ENCODE data around the gene ZG16.
"Not testable (repeated sequence)": the region's sequence is repeated elsewhere in the genome, so short reads cannot be mapped to it uniquely, and the experiment has no call there.

The ZG16 gene

GRCh38 chr16:29747947-29748759 is 29.9 kb upstream of the ZG16 start:
- DNase-seq (ENCODE audit: low read depth in 2 of 2, low spot score in 1 of 2), result no peak

GRCh38 chr16:29748760-29749149 is 29.3 kb upstream of the ZG16 start:
- DNase-seq (ENCODE audit: low read depth in 2 of 2, low spot score in 1 of 2), result not testable (repeated sequence)

GRCh38 chr16:29753516-29753915 is 24.5 kb upstream of the ZG16 start:
- DNase-seq (ENCODE audit: low read depth in 2 of 2, low spot score in 1 of 2), result no peak

- no peak for DNase-seq (ENCODE audit: low read depth in 2 of 2, low spot score in 1 of 2)
Measured at GRCh38 chr16:29756654-29757053, 21.4 kb upstream of the ZG16 start.

- DNase-seq (ENCODE audit: low read depth in 2 of 2, low spot score in 1 of 2), result not testable (repeated sequence)
Measured at GRCh38 chr16:29757086-29757485, 21.0 kb upstream of the ZG16 start.

GRCh38 chr16:29757950-29758466 is 20.0 kb upstream of the ZG16 start:
- no peak for DNase-seq (ENCODE audit: low read depth in 2 of 2, low spot score in 1 of 2)

GRCh38 chr16:29760567-29761279 is 17.3 kb upstream of the ZG16 start:
- no peak for DNase-seq (ENCODE audit: low read depth in 2 of 2, low spot score in 1 of 2)

- not testable (repeated sequence) for DNase-seq (ENCODE audit: low read depth in 2 of 2, low spot score in 1 of 2)
Measured at GRCh38 chr16:29761280-29761651, 16.8 kb upstream of the ZG16 start.

- DNase-seq (ENCODE audit: low read depth in 2 of 2, low spot score in 1 of 2), result no peak
Measured at GRCh38 chr16:29761882-29762281, 16.2 kb upstream of the ZG16 start.

GRCh38 chr16:29763326-29763725 is 14.7 kb upstream of the ZG16 start:
- DNase-seq (ENCODE audit: low read depth in 2 of 2, low spot score in 1 of 2), result no peak

GRCh38 chr16:29765167-29766032 is 12.7 kb upstream of the ZG16 start:
- DNase-seq (ENCODE audit: low read depth in 2 of 2, low spot score in 1 of 2), result no peak

- no peak for DNase-seq (ENCODE audit: low read depth in 2 of 2, low spot score in 1 of 2)
Measured at GRCh38 chr16:29766571-29766970, 11.5 kb upstream of the ZG16 start.

GRCh38 chr16:29767062-29767461 is 11.0 kb upstream of the ZG16 start:
- DNase-seq (ENCODE audit: low read depth in 2 of 2, low spot score in 1 of 2), result no peak

GRCh38 chr16:29769507-29769906 is 8.5 kb upstream of the ZG16 start:
- DNase-seq (ENCODE audit: low read depth in 2 of 2, low spot score in 1 of 2), result no peak

- no peak for DNase-seq (ENCODE audit: low read depth in 2 of 2, low spot score in 1 of 2)
Measured at GRCh38 chr16:29770250-29770929, 7.7 kb upstream of the ZG16 start.

- DNase-seq (ENCODE audit: low read depth in 2 of 2, low spot score in 1 of 2), result not testable (repeated sequence)
Measured at GRCh38 chr16:29772330-29772729, 5.7 kb upstream of the ZG16 start.

- DNase-seq (ENCODE audit: low read depth in 2 of 2, low spot score in 1 of 2), result no peak
Measured at GRCh38 chr16:29774730-29775129, 3.3 kb upstream of the ZG16 start.

GRCh38 chr16:29775742-29776408 is 2.2 kb upstream of the ZG16 start:
- no peak for DNase-seq (ENCODE audit: low read depth in 2 of 2, low spot score in 1 of 2)

- DNase-seq (ENCODE audit: low read depth in 2 of 2, low spot score in 1 of 2), result no peak
Measured at GRCh38 chr16:29779474-29779873, 1.4 kb downstream of the ZG16 start.
